Activated T-cell treated with anti-CD3 and anti-CD28 coated beads, Interleukin-2, amount 50 U/mL, for 24 hours (primary cell): Measurements from ENCODE around the gene ALG11.
"Not testable (repeated sequence)": the region's sequence is repeated elsewhere in the genome, so short reads cannot be mapped to it uniquely, and the experiment has no call there.

ENCODE experiments used
- DNase-seq: peaks from one replicate; pipeline ENCODE4 v3.0.0-alpha.2; 2020
- H3K27ac Mint-ChIP-seq: 2 replicates; pipeline ENCODE4 v1.8.0; 2020; ENCODE audit warnings: mild to moderate bottlenecking, mixed read lengths
- H3K27me3 Mint-ChIP-seq: 2 replicates; pipeline ENCODE4 v1.8.0; 2020; ENCODE audit warnings: mixed read lengths
- H3K36me3 Mint-ChIP-seq: 2 replicates; pipeline ENCODE4 v1.8.0; 2020; ENCODE audit warnings: low read depth, mixed read lengths
- H3K4me1 Mint-ChIP-seq: 2 replicates; pipeline ENCODE4 v1.8.0; 2020; ENCODE audit warnings: low read depth, mixed read lengths
- H3K4me3 Mint-ChIP-seq: 2 replicates; pipeline ENCODE4 v1.8.0; 2020; ENCODE audit warnings: mild to moderate bottlenecking, moderate library complexity, mixed read lengths
- H3K9me3 Mint-ChIP-seq: 2 replicates; pipeline ENCODE4 v1.8.0; 2020; ENCODE audit warnings: mixed read lengths

ALG11 gene

DNA sequence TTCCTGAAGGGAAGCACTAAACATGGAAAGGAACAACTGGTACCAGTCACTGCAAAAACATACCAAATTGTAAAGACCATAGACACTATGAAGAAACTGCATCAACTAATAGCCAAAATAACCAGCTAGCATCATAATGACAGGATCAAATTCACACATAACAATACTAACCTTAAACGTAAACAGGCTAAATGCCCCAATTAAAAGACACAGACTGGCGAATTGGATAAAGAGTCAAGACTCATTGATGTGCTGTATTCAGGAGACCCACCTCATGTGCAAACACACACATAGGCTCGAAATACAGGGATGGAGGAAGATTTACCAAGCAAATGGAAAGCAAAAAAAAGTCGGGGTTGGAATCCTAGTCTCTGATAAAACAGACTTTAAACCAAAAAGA lies 27.3 kb upstream of the ALG11 start:
- H3K27me3 Mint-ChIP-seq = peaks cover 11% of the 10 kb centered on the region

DNA sequence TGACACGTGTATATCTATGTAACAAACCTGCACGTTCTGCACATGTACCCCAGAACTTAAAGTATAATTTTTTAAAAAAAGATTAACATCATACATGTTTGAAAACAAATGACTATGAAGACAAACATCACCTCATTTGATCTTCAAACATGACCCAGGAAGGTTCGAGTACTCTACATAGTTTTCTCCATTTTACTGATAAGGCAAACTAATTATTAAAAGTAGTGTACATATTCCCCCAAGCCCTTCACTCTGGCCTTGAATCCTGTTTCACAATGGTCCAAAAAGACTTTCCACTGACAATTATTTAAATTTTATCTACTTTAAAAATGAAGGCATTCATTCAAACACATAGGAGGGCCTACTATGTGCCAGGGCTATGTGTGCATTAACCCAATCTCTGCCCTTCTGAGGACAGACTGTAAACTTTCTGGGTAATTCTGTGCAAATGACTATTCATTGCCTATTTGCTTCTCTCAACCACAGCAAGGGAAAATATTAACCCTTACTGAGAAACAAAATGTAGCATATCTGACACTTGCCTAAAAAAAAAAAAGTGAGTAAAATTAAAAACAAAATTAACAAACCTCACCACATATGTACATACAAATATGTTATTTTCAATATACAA lies 23.1 kb upstream of the ALG11 start:
- Mint-ChIP-seq H3K4me3 (no peak overlapping the region), H3K27me3 (peaks cover 14% of the 10 kb centered on the region), H3K36me3 (no peaks in the 10 kb centered on the region), H3K4me1 (no peaks in the 10 kb centered on the region), H3K9me3 (peaks cover 3% of the 10 kb centered on the region), H3K27ac (no peak overlapping the region)
- no peak for DNase-seq

More for the DNA sequence above, 27.3 kb upstream of the ALG11 start:
- H3K36me3 Mint-ChIP-seq, DNase-seq, H3K4me3 Mint-ChIP-seq, H3K4me1 Mint-ChIP-seq, H3K9me3 Mint-ChIP-seq, H3K27ac Mint-ChIP-seq: not testable (repeated sequence)

GRCh38 chr13:51993713-51994112 lies 18.5 kb upstream of the ALG11 start:
- no peaks in the 10 kb centered on the region for H3K36me3 Mint-ChIP-seq
- peaks cover 3% of the 10 kb centered on the region for H3K27me3 Mint-ChIP-seq
- DNase-seq = no peak
- no peak overlapping the region for H3K27ac Mint-ChIP-seq
- H3K9me3 Mint-ChIP-seq = no peaks in the 10 kb centered on the region
- no peaks in the 10 kb centered on the region for H3K4me1 Mint-ChIP-seq
- no peak overlapping the region for H3K4me3 Mint-ChIP-seq

DNA sequence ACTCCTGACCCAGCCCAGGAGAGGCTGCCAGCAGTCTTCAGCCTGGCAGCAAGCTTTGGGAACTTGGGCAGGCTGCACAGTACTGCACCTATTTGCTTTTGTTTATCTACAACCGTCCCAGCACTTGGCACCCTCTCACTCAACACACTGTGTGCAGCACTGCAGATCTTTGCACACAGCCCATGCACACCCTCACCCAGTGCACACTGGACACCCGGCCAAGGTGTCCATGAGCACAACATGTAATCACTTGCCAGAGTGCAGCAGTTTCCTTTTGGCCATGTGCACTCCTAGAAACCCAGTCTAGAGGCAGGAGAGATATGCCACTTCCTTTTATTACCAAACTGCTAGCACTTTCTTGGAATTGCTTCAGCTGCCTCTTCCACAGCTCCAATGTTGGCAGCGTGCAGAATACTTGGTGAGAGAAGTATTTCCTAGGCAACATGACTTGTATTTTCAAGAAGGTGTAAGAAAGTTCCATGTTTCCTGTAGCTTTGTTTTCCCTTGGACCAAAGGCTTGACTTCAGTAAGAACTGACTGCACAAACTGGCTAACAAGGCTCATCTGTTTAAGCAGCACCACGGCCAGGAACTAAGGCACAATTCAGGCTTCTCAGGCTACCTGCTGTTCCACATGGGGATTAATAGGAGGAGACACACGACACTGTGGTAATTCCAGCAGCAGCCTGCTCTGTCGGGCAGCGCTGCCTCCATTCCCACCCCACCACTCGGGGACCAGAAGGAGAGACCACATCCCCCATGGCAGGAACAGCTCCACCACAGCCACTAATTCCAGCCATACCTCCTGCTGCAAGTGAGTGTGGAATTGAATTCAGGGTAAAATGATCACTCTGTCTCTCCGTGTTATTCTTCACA lies 16.3 kb upstream of the ALG11 start:
- peaks cover 11% of the 10 kb centered on the region for H3K27me3 Mint-ChIP-seq
- H3K9me3 Mint-ChIP-seq = no peaks in the 10 kb centered on the region
- DNase-seq = no peak
- no peaks in the 10 kb centered on the region for H3K36me3 Mint-ChIP-seq
- no peaks in the 10 kb centered on the region for H3K4me1 Mint-ChIP-seq
- H3K4me3 Mint-ChIP-seq = no peak overlapping the region
- H3K27ac Mint-ChIP-seq = no peak overlapping the region

- DNase-seq = no peak
- H3K36me3 Mint-ChIP-seq = no peaks in the 10 kb centered on the region
- no peaks in the 10 kb centered on the region for H3K4me1 Mint-ChIP-seq
- H3K27me3 Mint-ChIP-seq = peaks cover 8% of the 10 kb centered on the region
- no peak overlapping the region for H3K4me3 Mint-ChIP-seq
- H3K9me3 Mint-ChIP-seq = no peaks in the 10 kb centered on the region
- no peak overlapping the region for H3K27ac Mint-ChIP-seq
Measured at GRCh38 chr13:51996641-51997040, 15.6 kb upstream of the ALG11 start.

- Mint-ChIP-seq H3K4me1 (no peaks in the 10 kb centered on the region), H3K27ac (no peak overlapping the region), H3K9me3 (no peaks in the 10 kb centered on the region), H3K4me3 (no peak overlapping the region), H3K27me3 (peaks cover 8% of the 10 kb centered on the region), H3K36me3 (no peaks in the 10 kb centered on the region)
- no peak for DNase-seq
Measured at GRCh38 chr13:51997186-51997585, 15.0 kb upstream of the ALG11 start.

- H3K4me3 Mint-ChIP-seq = no peak overlapping the region
- no peaks in the 10 kb centered on the region for H3K4me1 Mint-ChIP-seq
- no peaks in the 10 kb centered on the region for H3K9me3 Mint-ChIP-seq
- no peak overlapping the region for H3K27ac Mint-ChIP-seq
- H3K27me3 Mint-ChIP-seq = peaks cover 8% of the 10 kb centered on the region
- DNase-seq = no peak
- no peaks in the 10 kb centered on the region for H3K36me3 Mint-ChIP-seq
Measured at GRCh38 chr13:51997641-51998330, 14.4 kb upstream of the ALG11 start.

DNA sequence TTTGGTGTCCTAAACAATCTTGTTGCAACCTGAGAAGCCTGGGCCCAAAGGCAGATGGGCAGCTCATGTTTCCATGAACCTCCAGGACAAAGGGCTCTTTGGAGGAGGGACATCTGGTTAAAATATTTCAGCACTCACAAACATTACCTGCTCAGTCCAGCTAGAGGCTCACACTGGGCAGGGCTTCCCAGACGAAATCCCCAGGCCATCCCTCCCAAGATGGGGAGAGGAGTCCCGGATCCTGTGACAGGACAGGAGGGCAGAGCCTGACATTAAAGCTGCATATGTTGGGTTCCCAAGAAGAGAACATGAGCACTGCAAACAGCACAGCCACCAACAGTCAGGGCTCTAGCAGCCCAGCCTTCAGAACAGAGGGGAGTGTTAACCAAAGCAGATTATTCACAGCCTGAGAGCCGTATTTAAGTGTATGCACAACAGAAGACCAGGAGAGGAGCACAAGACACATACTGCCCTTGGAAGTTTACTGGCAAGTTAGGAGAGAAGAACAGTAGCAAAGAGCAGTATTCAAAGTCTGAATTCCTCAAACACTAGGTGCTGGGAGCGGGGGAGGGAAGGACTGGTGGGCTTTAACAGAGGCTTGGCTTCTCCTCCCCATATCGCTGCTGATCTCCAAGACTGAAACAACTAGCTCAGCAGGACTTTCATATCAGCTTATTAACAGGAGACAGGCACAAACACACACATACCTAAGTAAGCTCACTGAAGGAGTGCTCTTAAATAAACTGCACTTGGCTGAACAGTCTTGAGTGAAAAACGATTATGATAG lies 13.3 kb upstream of the ALG11 start:
- Mint-ChIP-seq H3K9me3 (no peaks in the 10 kb centered on the region), H3K27me3 (peaks cover 8% of the 10 kb centered on the region), H3K36me3 (no peaks in the 10 kb centered on the region), H3K4me3 (no peak overlapping the region), H3K27ac (no peak overlapping the region), H3K4me1 (no peaks in the 10 kb centered on the region)
- no peak for DNase-seq

DNA sequence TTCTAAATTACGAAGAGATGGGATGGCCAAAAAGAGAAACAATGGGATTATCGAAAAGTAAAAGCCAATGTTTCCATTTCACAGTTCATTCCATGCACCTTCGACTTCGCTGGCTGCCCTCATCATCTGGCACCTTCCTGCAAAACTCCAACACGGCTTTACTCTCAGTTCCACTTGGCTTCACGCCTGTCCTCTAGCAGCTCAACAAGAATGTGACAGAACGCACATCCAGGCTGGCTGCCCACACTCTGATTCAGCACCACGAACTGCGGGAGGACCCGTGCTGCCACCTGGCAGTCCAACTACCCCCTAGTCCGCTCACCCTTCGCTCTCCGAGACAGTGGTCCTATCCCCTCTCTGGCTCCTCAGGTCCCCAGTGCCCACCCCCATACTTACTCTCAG lies 12.7 kb upstream of the ALG11 start:
- H3K4me1 Mint-ChIP-seq = no peaks in the 10 kb centered on the region
- no peak overlapping the region for H3K4me3 Mint-ChIP-seq
- peaks cover 8% of the 10 kb centered on the region for H3K27me3 Mint-ChIP-seq
- H3K27ac Mint-ChIP-seq = no peak overlapping the region
- H3K9me3 Mint-ChIP-seq = no peaks in the 10 kb centered on the region
- DNase-seq = no peak
- H3K36me3 Mint-ChIP-seq = no peaks in the 10 kb centered on the region

DNA sequence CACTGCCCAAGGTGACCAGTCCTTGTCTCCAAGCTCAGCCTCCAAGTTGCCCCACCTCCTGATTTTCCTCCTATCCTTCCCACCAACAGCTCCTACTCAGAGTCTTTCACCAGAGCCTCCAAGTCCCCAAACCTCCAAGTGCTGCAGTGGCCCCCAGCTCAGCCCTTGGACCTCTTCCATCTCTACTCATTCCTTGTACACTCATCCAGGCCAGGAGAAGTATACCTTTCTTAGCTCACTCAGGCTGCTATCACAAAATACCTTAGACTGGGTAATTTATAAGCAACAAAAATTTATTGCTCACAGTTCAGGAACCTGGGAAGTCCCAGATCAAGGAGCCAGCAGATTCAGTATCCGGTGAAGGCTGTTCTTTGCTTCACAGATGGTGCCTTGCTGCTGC lies 12.3 kb upstream of the ALG11 start:
- H3K9me3 Mint-ChIP-seq = no peaks in the 10 kb centered on the region
- H3K27ac Mint-ChIP-seq = no peak overlapping the region
- peaks cover 8% of the 10 kb centered on the region for H3K27me3 Mint-ChIP-seq
- DNase-seq = no peak
- H3K4me1 Mint-ChIP-seq = no peaks in the 10 kb centered on the region
- no peaks in the 10 kb centered on the region for H3K36me3 Mint-ChIP-seq
- no peak overlapping the region for H3K4me3 Mint-ChIP-seq

DNA sequence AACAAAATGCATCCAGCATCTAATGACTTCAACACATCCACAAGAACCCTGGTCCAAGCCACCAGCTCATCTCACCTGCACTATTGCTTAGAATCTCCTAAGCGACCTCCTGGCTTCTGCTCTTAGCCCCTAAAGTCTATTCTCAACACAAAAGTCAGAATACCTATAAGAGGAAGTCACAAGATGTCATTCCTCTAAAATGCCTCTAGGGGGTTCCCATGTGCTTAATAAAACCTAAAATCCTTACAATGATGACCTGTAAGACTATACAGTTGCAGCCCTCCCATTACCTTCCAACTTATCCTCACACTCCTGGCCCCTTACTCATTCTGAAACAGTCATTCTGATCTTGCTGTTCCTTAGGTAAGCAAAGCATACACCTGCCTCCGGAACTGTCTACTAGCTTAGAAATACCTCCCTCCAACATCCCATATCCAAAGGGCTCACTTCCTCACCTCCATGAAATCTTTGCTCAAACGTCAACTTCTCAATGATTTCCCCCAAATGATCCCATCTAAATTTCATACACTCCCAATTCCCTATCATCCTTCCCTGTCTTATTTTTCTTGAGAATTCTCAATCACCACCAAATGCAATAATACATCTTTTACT lies 11.0 kb upstream of the ALG11 start:
- no peak overlapping the region for H3K4me3 Mint-ChIP-seq
- no peaks in the 10 kb centered on the region for H3K4me1 Mint-ChIP-seq
- H3K27ac Mint-ChIP-seq = no peak overlapping the region
- peaks cover 8% of the 10 kb centered on the region for H3K27me3 Mint-ChIP-seq
- no peak for DNase-seq
- no peaks in the 10 kb centered on the region for H3K9me3 Mint-ChIP-seq
- H3K36me3 Mint-ChIP-seq = no peaks in the 10 kb centered on the region

DNA sequence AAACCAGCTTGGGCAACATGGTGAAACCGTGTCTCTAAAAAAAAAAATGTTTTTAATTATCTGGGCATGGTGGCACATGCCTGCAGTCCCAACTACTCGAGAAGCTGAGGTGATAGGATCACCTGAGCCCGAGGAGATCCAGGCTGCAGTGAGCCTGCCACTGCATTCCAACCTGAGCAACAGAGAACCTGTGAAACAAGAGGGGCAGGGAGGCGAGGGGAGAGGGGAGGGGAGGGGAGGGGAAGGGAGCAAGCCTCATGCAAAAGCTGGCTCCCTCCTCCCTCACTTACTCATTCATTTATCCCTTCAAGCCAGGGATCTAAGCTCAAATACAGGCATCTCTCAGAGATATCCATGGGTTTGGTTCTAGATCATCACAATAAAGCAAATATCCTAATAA lies 9.8 kb upstream of the ALG11 start:
- no peak overlapping the region for H3K27ac Mint-ChIP-seq
- H3K9me3 Mint-ChIP-seq = no peaks in the 10 kb centered on the region
- H3K36me3 Mint-ChIP-seq = no peaks in the 10 kb centered on the region
- H3K4me1 Mint-ChIP-seq = no peaks in the 10 kb centered on the region
- H3K27me3 Mint-ChIP-seq = peaks cover 9% of the 10 kb centered on the region
- no peak for DNase-seq
- no peak overlapping the region for H3K4me3 Mint-ChIP-seq

GRCh38 chr13:52003541-52003940 lies 8.7 kb upstream of the ALG11 start:
- Mint-ChIP-seq H3K4me3 (no peak overlapping the region), H3K27ac (no peak overlapping the region), H3K27me3 (peaks cover 12% of the 10 kb centered on the region), H3K9me3 (no peaks in the 10 kb centered on the region), H3K36me3 (no peaks in the 10 kb centered on the region), H3K4me1 (no peaks in the 10 kb centered on the region)
- DNase-seq = no peak

DNA sequence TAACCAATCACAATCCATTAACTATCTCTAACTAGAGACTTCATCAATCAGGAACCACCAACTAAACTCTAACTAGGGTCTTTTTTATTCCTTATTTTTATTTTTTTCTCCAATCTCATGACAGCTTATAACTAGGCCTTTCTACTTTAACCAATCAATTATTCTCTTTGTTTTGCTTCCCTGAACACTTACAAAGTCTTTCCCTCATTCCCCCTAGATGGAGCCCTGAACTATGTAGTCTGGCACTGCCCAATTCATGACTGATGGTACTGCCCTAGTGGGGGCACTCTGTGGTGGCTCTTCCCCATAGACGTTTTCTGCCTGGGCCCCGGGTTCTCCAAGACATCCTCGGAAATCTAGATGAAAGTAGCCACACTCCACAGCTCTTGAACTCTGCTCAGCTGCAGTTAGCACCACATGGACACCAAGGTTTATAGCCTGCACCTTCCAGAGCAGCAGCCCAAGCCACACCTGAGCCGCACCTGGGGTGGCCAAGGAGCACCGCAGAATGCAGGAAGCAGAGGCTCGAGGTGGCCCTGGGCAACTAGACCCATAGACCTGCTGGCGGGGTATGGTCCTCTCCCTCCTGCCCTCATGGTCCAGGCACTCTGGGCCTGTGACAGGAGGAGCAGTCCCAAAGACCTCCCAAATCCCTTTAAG lies 7.6 kb upstream of the ALG11 start:
- Mint-ChIP-seq H3K27me3 (peaks cover 12% of the 10 kb centered on the region), H3K9me3 (no peaks in the 10 kb centered on the region), H3K36me3 (no peaks in the 10 kb centered on the region), H3K4me3 (no peak overlapping the region), H3K4me1 (no peaks in the 10 kb centered on the region), H3K27ac (no peak overlapping the region)
- no peak for DNase-seq
